Endodermal cell (in vitro differentiated cells): ENCODE results near the gene KIAA1217. TPM values are rescaled to one million over a fixed set of nuclear protein-coding genes. Genes with fewer than 3 reads are reported as not detected.
A peak's percentile ranks its signal among the peaks of the same experiment; 100 is the strongest.

Experiments
- DNase-seq: peaks from one replicate; pipeline ENCODE4 v3.0.0-alpha.2; 2017
- H3K27ac ChIP-seq: 2 replicates; pipeline ENCODE4 v1.5.1; 2013; ENCODE audit warnings: mild to moderate bottlenecking, low read depth, low read length, moderate library complexity
- H3K27me3 ChIP-seq: 2 replicates; pipeline ENCODE4 v1.6.1; 2013; ENCODE audit warnings: mild to moderate bottlenecking, low read length, moderate library complexity; ENCODE audit not compliant: insufficient read depth, control insufficient read depth, poor library complexity, severe bottlenecking
- H3K36me3 ChIP-seq: 2 replicates; pipeline ENCODE4 v1.7.0; 2013; ENCODE audit warnings: mild to moderate bottlenecking, low read length, moderate library complexity; ENCODE audit not compliant: control insufficient read depth, insufficient read depth
- H3K4me1 ChIP-seq: one replicate; pipeline ENCODE4 v1.7.0; 2013; ENCODE audit warnings: low read length; ENCODE audit not compliant: control insufficient read depth, insufficient read depth
- H3K4me3 ChIP-seq: 2 replicates; pipeline ENCODE4 v1.5.1; 2013; ENCODE audit warnings: mild to moderate bottlenecking, low read length, moderate library complexity
- H3K9ac ChIP-seq: 2 replicates; pipeline ENCODE4 v1.6.1; 2013; ENCODE audit warnings: mild to moderate bottlenecking, low read length, moderate library complexity; ENCODE audit not compliant: poor library complexity, severe bottlenecking; ENCODE audit errors: extremely low read depth
- H3K9me3 ChIP-seq: 2 replicates; pipeline ENCODE4 v1.6.1; 2013; ENCODE audit warnings: mild to moderate bottlenecking, low read length, moderate library complexity; ENCODE audit not compliant: control insufficient read depth
- H3K27ac Mint-ChIP-seq: 2 replicates; pipeline ENCODE4 v1.8.0; 2020; ENCODE audit warnings: mixed read lengths
- H3K27me3 Mint-ChIP-seq: 2 replicates; pipeline ENCODE4 v1.8.0; 2021; ENCODE audit warnings: mild to moderate bottlenecking, mixed read lengths; ENCODE audit not compliant: insufficient read depth
- H3K36me3 Mint-ChIP-seq: 2 replicates; pipeline ENCODE4 v1.8.0; 2020; ENCODE audit warnings: low read depth, mixed read lengths
- H3K4me1 Mint-ChIP-seq: 2 replicates; pipeline ENCODE4 v1.8.0; 2020; ENCODE audit warnings: mixed read lengths
- H3K4me3 Mint-ChIP-seq: 2 replicates; pipeline ENCODE4 v1.8.0; 2020; ENCODE audit warnings: mild to moderate bottlenecking, moderate library complexity, mixed read lengths
- H3K9me3 Mint-ChIP-seq: 2 replicates; pipeline ENCODE4 v1.8.0; 2020; ENCODE audit warnings: mild to moderate bottlenecking, mixed read lengths
- WGBS, 2 experiments: methylation state at CpG; one replicate each; pipeline versions ENCODE4 v1.1.5 to v1.1.7; 2013; ENCODE audit warnings: missing lambda C conversion rate in 2 of 2, mixed read lengths in 1 of 2; ENCODE audit not compliant: insufficient coverage in 1 of 2, insufficient read length in 1 of 2; 5-methylcytosine and 5-hydroxymethylcytosine counted together
- total RNA-seq, 2 donors: library from RNA; stranded (reverse); fragmentation: NEBNext Ultra II Directional in 1 of 2; extraction: Animal tissue kit (Norgen Biotek cat#: 25700) in 1 of 2; gene quantifications; 2 replicates in 1 of 2; 3 replicates in 1 of 2; pipeline ENCODE4 v1.2.1, GENCODE V29; 2021
- TF ChIP-seq, protein P1 (sequence below): fragments of 200-600 bp; sonication (generic); conservative IDR thresholded peaks from 2 replicates; pipeline ENCODE4 v1.5.0; 2021; ENCODE audit warnings: antibody characterized with exemption, mild to moderate bottlenecking

The KIAA1217 gene
- total RNA-seq, 2 donors from 2014 or later: 25.4 to 27.2 TPM

DNA sequence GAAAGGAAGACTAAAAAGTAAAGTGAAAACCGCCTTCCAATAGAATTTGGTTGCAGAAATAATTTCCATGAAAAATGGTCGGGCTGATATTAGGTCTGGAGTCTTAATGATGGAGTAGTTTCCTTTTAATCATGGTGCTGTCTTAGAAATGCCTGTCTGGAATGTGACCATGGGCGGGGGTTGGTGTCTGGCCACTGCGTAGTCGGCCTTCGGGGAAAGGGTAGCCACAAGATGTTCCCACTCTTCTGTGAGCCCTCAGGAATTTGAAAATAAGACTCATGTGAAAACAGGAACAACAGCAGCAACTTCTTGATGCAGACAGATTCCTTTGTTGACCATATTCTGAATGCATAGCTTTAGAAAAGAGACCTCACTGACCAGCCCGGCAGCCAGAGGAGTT lies 176.8 kb downstream of the KIAA1217 start:
- Histone ChIP-seq H3K36me3 (peaks cover 9% of the 10 kb centered on the region), H3K9me3 (no peaks in the 10 kb centered on the region), H3K27ac (peak overlapping the region; percentile 80), H3K4me1 (peaks cover 21% of the 10 kb centered on the region), H3K27me3 (no peaks in the 10 kb centered on the region), H3K9ac (no peak overlapping the region), H3K4me3 (no peak overlapping the region)
- WGBS, 2 experiments: 77 to 88% methylated on average over 7 of the region's 7 CpGs
- Mint-ChIP-seq H3K36me3 (peaks cover 5% of the 10 kb centered on the region), H3K9me3 (peaks cover 1% of the 10 kb centered on the region), H3K4me1 (peaks cover 29% of the 10 kb centered on the region), H3K27ac (no peak overlapping the region), H3K4me3 (no peak overlapping the region), H3K27me3 (no peaks in the 10 kb centered on the region)
- DNase-seq: no peak
- TF ChIP-seq, protein P1, sequence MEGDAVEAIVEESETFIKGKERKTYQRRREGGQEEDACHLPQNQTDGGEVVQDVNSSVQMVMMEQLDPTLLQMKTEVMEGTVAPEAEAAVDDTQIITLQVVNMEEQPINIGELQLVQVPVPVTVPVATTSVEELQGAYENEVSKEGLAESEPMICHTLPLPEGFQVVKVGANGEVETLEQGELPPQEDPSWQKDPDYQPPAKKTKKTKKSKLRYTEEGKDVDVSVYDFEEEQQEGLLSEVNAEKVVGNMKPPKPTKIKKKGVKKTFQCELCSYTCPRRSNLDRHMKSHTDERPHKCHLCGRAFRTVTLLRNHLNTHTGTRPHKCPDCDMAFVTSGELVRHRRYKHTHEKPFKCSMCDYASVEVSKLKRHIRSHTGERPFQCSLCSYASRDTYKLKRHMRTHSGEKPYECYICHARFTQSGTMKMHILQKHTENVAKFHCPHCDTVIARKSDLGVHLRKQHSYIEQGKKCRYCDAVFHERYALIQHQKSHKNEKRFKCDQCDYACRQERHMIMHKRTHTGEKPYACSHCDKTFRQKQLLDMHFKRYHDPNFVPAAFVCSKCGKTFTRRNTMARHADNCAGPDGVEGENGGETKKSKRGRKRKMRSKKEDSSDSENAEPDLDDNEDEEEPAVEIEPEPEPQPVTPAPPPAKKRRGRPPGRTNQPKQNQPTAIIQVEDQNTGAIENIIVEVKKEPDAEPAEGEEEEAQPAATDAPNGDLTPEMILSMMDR: no peak

DNA sequence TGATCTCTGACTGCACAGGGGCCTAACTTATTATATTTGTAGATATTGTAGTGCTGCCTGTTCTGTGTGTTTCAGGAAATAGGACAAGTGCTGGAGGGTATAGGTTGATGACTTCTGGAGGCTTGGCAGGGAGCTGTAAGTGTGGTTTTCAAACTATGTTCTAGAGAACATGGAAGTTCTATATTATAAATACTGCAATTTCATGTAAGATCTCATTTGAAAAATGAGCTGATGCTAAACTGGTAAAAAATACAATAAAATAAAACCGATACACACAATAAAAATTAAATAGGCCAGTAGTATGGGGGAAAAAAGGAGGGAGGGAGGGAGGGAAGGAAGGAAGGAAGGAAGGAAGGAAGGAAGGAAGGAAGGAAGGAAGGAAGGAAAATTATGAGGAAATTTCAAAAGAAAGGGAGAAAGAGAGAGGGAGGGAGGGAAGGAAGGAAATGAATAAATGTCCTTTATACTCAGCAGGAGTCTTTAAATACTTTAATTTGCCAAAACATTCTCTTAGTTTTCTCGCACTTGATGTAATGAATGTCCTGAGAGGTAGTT lies 181.3 kb downstream of the KIAA1217 start:
- WGBS, 2 experiments: 100% methylated on average over 1 of the region's 2 CpGs; no CpG with 5 or more reads in 1 of the 2 experiments
- no peak for DNase-seq
- Histone ChIP-seq H3K9me3 (no peaks in the 10 kb centered on the region), H3K27ac (no peak overlapping the region), H3K4me1 (peaks cover 2% of the 10 kb centered on the region), H3K27me3 (no peaks in the 10 kb centered on the region), H3K9ac (no peak overlapping the region), H3K4me3 (no peak overlapping the region), H3K36me3 (no peaks in the 10 kb centered on the region)
- Mint-ChIP-seq H3K4me3 (no peak overlapping the region), H3K4me1 (peaks cover 6% of the 10 kb centered on the region), H3K27me3 (no peaks in the 10 kb centered on the region), H3K9me3 (no peaks in the 10 kb centered on the region), H3K36me3 (peaks cover 3% of the 10 kb centered on the region), H3K27ac (no peak overlapping the region)
- TF ChIP-seq, protein P1: no peak

DNA sequence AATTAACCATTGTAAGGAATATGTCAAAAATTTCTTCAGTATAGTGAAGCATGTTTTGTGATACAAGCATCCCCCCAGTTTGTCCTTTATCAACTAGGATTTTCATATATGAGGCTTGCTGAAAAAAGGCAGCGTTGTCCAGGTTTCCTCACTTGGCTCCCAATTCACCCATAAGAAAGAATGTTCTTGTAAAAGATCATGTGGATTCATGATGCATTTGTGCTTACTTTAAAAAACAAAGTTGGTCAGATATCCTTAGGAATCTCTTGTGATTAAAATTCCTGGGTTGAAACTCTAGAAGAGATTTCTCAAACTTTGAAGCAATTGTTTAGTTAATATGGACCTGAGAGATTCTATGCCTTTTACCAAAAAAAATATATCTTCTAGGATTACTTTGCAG lies 181.8 kb downstream of the KIAA1217 start:
- H3K9me3 ChIP-seq: no peaks in the 10 kb centered on the region
- H3K4me3 Mint-ChIP-seq: no peak overlapping the region
- H3K27me3 Mint-ChIP-seq: no peaks in the 10 kb centered on the region
- H3K4me3 ChIP-seq: no peak overlapping the region
- H3K27ac ChIP-seq: no peak overlapping the region
- H3K4me1 Mint-ChIP-seq: peaks cover 1% of the 10 kb centered on the region
- no peak for DNase-seq
- no peak overlapping the region for H3K9ac ChIP-seq
- H3K36me3 ChIP-seq: no peaks in the 10 kb centered on the region
- whole genome bisulfite sequencing, 2 experiments: 100% methylated on average over 1 of the region's 1 CpG; no CpG with 5 or more reads in 1 of the 2 experiments
- peaks cover 3% of the 10 kb centered on the region for H3K36me3 Mint-ChIP-seq
- H3K27ac Mint-ChIP-seq: no peak overlapping the region
- no peaks in the 10 kb centered on the region for H3K4me1 ChIP-seq
- no peaks in the 10 kb centered on the region for H3K9me3 Mint-ChIP-seq
- no peaks in the 10 kb centered on the region for H3K27me3 ChIP-seq
- TF ChIP-seq, protein P1: no peak
